GM12801 (cell line): ENCODE measurements around the gene GPR156.

Source experiments
- CTCF ChIP-seq: IDR thresholded peaks from one replicate; pipeline ENCODE4 v1.5.1; 2011; ENCODE audit warnings: control low read depth; ENCODE audit not compliant: insufficient read length; ENCODE audit errors: extremely low read depth

The GPR156 gene

GRCh38 chr3:120224237-120224636 is 60.8 kb downstream of the GPR156 start:
- no peak for TF ChIP-seq CTCF

GRCh38 chr3:120218981-120219380 is 66.0 kb downstream of the GPR156 start:
- no peak for TF ChIP-seq CTCF

- no peak for TF ChIP-seq CTCF
Measured at GRCh38 chr3:120214176-120214575, 70.8 kb downstream of the GPR156 start.

GRCh38 chr3:120212505-120212904 is 72.5 kb downstream of the GPR156 start:
- TF ChIP-seq CTCF = no peak

- TF ChIP-seq CTCF = no peak
Measured at GRCh38 chr3:120209425-120209824, 75.6 kb downstream of the GPR156 start.

GRCh38 chr3:120204338-120204737 is 80.7 kb downstream of the GPR156 start:
- no peak for TF ChIP-seq CTCF

GRCh38 chr3:120203621-120204020 is 81.4 kb downstream of the GPR156 start:
- no peak for TF ChIP-seq CTCF

- TF ChIP-seq CTCF = no peak
Measured at GRCh38 chr3:120203016-120203415, 82.0 kb downstream of the GPR156 start.
